ENCODE results near the gene TMC5. TPM values are rescaled to one million over a fixed set of nuclear protein-coding genes. Genes with fewer than 3 reads are reported as not detected.

The TMC5 gene
- total and polyA plus RNA-seq, 12 donors: 0.20 to 3.7 (median 0.33) TPM; not detected in 8

GRCh38 chr16:19458722-19459379 is 41.2 kb downstream of the TMC5 start:
- Histone ChIP-seq H3K27ac (no peak overlapping the region), H3K4me3 (no peak overlapping the region), H3K36me3 (replicated peaks in 1 of 2) (no peaks in the 10 kb centered on the region), H3K4me1 (replicated peaks in 1 of 2) (no peaks in the 10 kb centered on the region), H3K27me3 (no peaks in the 10 kb centered on the region), H3K9me3 (replicated peaks in 1 of 3) (no peaks in the 10 kb centered on the region)
- DNase-seq: no peak
- TF ChIP-seq POLR2A (IDR thresholded peaks at IDR 0.05): no peak
- TF ChIP-seq, protein P1, sequence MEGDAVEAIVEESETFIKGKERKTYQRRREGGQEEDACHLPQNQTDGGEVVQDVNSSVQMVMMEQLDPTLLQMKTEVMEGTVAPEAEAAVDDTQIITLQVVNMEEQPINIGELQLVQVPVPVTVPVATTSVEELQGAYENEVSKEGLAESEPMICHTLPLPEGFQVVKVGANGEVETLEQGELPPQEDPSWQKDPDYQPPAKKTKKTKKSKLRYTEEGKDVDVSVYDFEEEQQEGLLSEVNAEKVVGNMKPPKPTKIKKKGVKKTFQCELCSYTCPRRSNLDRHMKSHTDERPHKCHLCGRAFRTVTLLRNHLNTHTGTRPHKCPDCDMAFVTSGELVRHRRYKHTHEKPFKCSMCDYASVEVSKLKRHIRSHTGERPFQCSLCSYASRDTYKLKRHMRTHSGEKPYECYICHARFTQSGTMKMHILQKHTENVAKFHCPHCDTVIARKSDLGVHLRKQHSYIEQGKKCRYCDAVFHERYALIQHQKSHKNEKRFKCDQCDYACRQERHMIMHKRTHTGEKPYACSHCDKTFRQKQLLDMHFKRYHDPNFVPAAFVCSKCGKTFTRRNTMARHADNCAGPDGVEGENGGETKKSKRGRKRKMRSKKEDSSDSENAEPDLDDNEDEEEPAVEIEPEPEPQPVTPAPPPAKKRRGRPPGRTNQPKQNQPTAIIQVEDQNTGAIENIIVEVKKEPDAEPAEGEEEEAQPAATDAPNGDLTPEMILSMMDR (IDR thresholded peaks at IDR 0.05): no peak
- intact Hi-C loops (cut with DNase I): no loop called here
- 76 to 89% (median 81%) methylated on average over 9 of the region's 9 CpGs for WGBS, 4 donors

DNA sequence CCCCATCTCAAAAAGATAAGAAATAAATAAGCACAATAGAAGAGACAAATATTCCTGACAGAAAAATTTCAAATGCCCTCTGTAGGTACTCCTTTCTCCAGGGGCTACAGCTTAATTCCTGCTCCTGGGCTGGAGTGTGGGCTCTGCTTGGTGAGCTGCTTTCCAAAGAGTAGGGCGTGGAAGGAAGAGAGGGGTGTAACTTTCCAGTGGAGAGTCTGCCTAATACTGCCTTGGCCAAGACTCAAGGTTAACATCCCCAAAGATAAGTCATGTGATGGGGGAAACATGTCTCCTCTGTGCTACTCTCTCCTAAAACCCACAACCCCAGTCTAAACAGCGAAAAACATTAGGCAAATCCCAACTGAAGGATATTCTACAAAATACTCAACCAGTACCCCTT is 42.7 kb downstream of the TMC5 start:
- H3K4me3 ChIP-seq: no peak overlapping the region
- DNase-seq: no peak
- no peaks in the 10 kb centered on the region for H3K9me3 ChIP-seq (replicated peaks in 1 of 3)
- intact Hi-C loops (cut with DNase I): no loop called here
- no peak for TF ChIP-seq POLR2A (IDR thresholded peaks at IDR 0.05)
- no peak overlapping the region for H3K27ac ChIP-seq
- 68 to 90% (median 82%) methylated on average over 2 of the region's 2 CpGs for WGBS, 4 donors
- no peaks in the 10 kb centered on the region for H3K36me3 ChIP-seq (replicated peaks in 1 of 2)
- H3K27me3 ChIP-seq: no peaks in the 10 kb centered on the region
- no peaks in the 10 kb centered on the region for H3K4me1 ChIP-seq (replicated peaks in 1 of 2)

GRCh38 chr16:19463468-19464315 is 46.0 kb downstream of the TMC5 start:
- H3K4me1 ChIP-seq (replicated peaks in 1 of 2): no peaks in the 10 kb centered on the region
- no peak for DNase-seq
- no peaks in the 10 kb centered on the region for H3K36me3 ChIP-seq (replicated peaks in 1 of 2)
- H3K27me3 ChIP-seq: no peaks in the 10 kb centered on the region
- WGBS, 4 donors: 86 to 93% (median 89%) methylated on average over 12 of the region's 12 CpGs
- TF ChIP-seq, protein P1 (IDR thresholded peaks at IDR 0.05): no peak
- TF ChIP-seq POLR2A (IDR thresholded peaks at IDR 0.05): no peak
- intact Hi-C loops (cut with DNase I): no loop called here
- H3K27ac ChIP-seq: no peak overlapping the region
- no peak overlapping the region for H3K4me3 ChIP-seq
- no peaks in the 10 kb centered on the region for H3K9me3 ChIP-seq (replicated peaks in 1 of 3)

GRCh38 chr16:19468300-19468699 is 50.6 kb downstream of the TMC5 start:
- no peaks in the 10 kb centered on the region for H3K4me1 ChIP-seq (replicated peaks in 1 of 2)
- TF ChIP-seq, protein P1 (IDR thresholded peaks at IDR 0.05): no peak
- no peak for TF ChIP-seq POLR2A (IDR thresholded peaks at IDR 0.05)
- WGBS, 4 donors: 80 to 94% (median 86%) methylated on average over 2 to 3 of the region's 3 CpGs
- H3K36me3 ChIP-seq (replicated peaks in 1 of 2): no peaks in the 10 kb centered on the region
- DNase-seq: no peak
- intact Hi-C loops (cut with DNase I): no loop called here
- no peak overlapping the region for H3K27ac ChIP-seq
- no peaks in the 10 kb centered on the region for H3K9me3 ChIP-seq (replicated peaks in 1 of 3)
- no peaks in the 10 kb centered on the region for H3K27me3 ChIP-seq
- H3K4me3 ChIP-seq: no peak overlapping the region
